Endothelial cell (in vitro differentiated cells): ENCODE data around the gene BCAR3. TPM values are rescaled to one million over a fixed set of nuclear protein-coding genes. Genes with fewer than 3 reads are reported as not detected.

Source experiments
- DNase-seq: peaks from one replicate; pipeline ENCODE4 v3.0.0; 2021; ENCODE audit warnings: low spot score
- H3K27ac Mint-ChIP-seq: one replicate; pipeline ENCODE4 v1.8.0; 2021; ENCODE audit warnings: mixed read lengths, inconsistent platforms; ENCODE audit not compliant: unreplicated experiment
- H3K27me3 Mint-ChIP-seq: one replicate; pipeline ENCODE4 v1.8.0; 2021; ENCODE audit warnings: mild to moderate bottlenecking, moderate library complexity, mixed read lengths, inconsistent platforms; ENCODE audit not compliant: unreplicated experiment
- H3K36me3 Mint-ChIP-seq: one replicate; pipeline ENCODE4 v1.8.0; 2021; ENCODE audit warnings: mild to moderate bottlenecking, low read depth, mixed read lengths, inconsistent platforms; ENCODE audit not compliant: unreplicated experiment
- H3K4me1 Mint-ChIP-seq: one replicate; pipeline ENCODE4 v1.8.0; 2021; ENCODE audit warnings: mild to moderate bottlenecking, mixed read lengths, inconsistent platforms; ENCODE audit not compliant: unreplicated experiment
- H3K4me3 Mint-ChIP-seq: one replicate; pipeline ENCODE4 v1.8.0; 2021; ENCODE audit warnings: mild to moderate bottlenecking, mixed read lengths, inconsistent platforms; ENCODE audit not compliant: unreplicated experiment
- H3K9me3 Mint-ChIP-seq: one replicate; pipeline ENCODE4 v1.8.0; 2021; ENCODE audit warnings: mixed read lengths, inconsistent platforms; ENCODE audit not compliant: unreplicated experiment
- total RNA-seq: library from RNA; stranded (reverse); fragmentation: NEBNext Ultra II Directional; extraction: Animal tissue kit (Norgen Biotek cat#: 25700); gene quantifications from one replicate; pipeline ENCODE4 v1.2.1, GENCODE V29; 2021; ENCODE audit not compliant: unreplicated experiment
- TF ChIP-seq, protein P1 (sequence below): fragments of 200-600 bp; sonication (generic); IDR thresholded peaks from one replicate; pipeline ENCODE4 v1.5.0; 2021; ENCODE audit warnings: antibody characterized with exemption; ENCODE audit not compliant: unreplicated experiment

Gene BCAR3
- total RNA-seq, 1 donor from 2014 or later, result 19.9 TPM

DNA sequence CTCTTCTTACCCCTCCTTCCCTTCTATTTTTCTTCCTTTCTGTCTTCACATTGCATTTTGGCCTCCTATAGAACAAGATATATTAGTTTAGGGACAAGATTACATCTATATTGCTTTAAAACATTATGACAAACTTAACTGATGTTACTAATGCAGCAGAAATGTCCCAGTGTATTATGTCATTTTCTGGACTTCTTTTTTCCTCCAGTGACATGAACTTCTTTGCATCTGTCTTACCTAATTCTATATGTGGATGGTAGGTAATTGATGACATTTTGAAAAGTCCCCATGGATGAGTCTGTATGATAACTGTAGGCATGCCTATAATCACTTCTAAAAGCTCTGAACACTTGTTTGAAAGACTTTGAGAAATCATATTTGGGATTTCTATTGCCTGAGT is 144.2 kb downstream of the BCAR3 start:
- H3K4me1 Mint-ChIP-seq, result peaks cover 9% of the 10 kb centered on the region
- TF ChIP-seq, protein P1, sequence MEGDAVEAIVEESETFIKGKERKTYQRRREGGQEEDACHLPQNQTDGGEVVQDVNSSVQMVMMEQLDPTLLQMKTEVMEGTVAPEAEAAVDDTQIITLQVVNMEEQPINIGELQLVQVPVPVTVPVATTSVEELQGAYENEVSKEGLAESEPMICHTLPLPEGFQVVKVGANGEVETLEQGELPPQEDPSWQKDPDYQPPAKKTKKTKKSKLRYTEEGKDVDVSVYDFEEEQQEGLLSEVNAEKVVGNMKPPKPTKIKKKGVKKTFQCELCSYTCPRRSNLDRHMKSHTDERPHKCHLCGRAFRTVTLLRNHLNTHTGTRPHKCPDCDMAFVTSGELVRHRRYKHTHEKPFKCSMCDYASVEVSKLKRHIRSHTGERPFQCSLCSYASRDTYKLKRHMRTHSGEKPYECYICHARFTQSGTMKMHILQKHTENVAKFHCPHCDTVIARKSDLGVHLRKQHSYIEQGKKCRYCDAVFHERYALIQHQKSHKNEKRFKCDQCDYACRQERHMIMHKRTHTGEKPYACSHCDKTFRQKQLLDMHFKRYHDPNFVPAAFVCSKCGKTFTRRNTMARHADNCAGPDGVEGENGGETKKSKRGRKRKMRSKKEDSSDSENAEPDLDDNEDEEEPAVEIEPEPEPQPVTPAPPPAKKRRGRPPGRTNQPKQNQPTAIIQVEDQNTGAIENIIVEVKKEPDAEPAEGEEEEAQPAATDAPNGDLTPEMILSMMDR, result no peak
- H3K4me3 Mint-ChIP-seq, result no peak overlapping the region
- no peaks in the 10 kb centered on the region for H3K27me3 Mint-ChIP-seq
- no peak for DNase-seq
- no peaks in the 10 kb centered on the region for H3K9me3 Mint-ChIP-seq
- no peak overlapping the region for H3K27ac Mint-ChIP-seq
- H3K36me3 Mint-ChIP-seq, result no peaks in the 10 kb centered on the region

DNA sequence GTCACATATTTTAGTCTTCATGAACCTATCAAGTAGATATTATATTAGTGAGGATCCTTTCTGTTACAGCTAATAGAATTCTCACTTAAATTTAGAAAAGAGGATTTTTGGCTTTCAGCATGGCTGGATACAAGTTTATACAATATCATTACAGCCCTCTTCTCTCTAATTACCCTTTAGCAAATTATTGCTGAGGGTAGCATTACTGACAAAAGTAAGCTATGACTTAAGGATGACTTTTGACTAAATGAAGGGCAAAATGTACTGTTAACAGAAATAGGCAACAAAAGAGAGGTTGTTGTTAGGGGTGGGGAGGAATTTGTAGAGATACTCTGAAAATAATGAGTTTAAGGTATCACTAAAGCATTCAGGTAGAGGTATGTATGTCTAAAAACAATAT is 148.0 kb downstream of the BCAR3 start:
- TF ChIP-seq, protein P1, result no peak

DNA sequence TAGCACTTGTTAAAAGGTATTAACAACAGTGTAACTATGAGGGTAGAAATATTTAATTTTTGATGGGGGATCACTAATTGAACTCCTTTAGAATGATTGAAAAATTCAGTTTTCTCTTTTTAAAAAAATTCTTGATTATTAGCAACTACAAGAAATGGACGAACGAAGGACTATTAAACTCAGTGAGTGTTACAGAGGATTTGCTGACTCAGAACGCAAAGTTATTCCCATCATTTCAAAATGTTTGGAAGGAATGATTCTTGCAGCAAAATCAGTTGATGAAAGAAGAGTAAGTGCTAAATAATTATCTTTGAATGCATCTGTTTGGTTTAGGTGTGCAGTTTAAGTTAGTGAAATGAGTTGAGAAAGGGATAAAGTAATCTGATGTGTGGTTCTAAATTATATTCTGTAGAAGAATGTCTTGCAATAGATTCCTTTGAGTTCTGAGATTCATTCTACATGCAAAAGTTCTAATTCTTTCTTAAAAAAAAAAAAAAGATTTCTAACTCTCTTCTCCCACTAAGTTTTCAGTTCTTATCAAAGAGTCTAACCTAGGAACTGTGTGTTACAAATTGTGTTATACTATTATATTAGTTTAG is 148.8 kb downstream of the BCAR3 start:
- TF ChIP-seq, protein P1, result no peak
- H3K27ac Mint-ChIP-seq, result no peak overlapping the region
- no peaks in the 10 kb centered on the region for H3K9me3 Mint-ChIP-seq
- peaks cover under 1% of the 10 kb centered on the region for H3K27me3 Mint-ChIP-seq
- H3K4me1 Mint-ChIP-seq, result peaks cover 9% of the 10 kb centered on the region
- no peak overlapping the region for H3K4me3 Mint-ChIP-seq
- H3K36me3 Mint-ChIP-seq, result peaks cover 9% of the 10 kb centered on the region
- DNase-seq, result no peak

More for the DNA sequence above, 148.0 kb downstream of the BCAR3 start:
- Mint-ChIP-seq H3K27ac (no peak overlapping the region), H3K9me3 (no peaks in the 10 kb centered on the region), H3K4me1 (peaks cover under 1% of the 10 kb centered on the region), H3K36me3 (peaks cover 9% of the 10 kb centered on the region), H3K4me3 (no peak overlapping the region), H3K27me3 (no peaks in the 10 kb centered on the region)
- no peak for DNase-seq

DNA sequence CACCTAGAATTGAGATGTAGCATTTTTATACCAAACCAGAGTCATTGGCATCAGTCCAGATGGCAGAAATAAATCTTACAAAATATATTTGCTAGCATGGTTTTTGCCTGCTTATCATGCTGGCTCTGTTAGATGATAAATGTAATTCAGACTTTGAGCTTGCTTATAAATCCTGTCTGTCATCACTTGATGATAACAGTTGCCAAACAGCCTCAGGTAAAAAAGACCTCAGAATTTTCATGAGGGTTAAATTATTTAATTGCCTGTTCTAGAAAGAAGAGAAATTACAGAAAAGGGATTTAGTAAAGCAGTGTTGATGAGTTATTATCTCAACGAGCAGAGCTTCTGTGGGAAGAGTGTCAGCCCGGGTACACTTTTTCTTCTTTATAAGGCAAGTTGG is 150.4 kb downstream of the BCAR3 start:
- no peak for DNase-seq
- no peaks in the 10 kb centered on the region for H3K9me3 Mint-ChIP-seq
- H3K4me3 Mint-ChIP-seq, result no peak overlapping the region
- peaks cover 2% of the 10 kb centered on the region for H3K27me3 Mint-ChIP-seq
- H3K36me3 Mint-ChIP-seq, result peaks cover 9% of the 10 kb centered on the region
- peaks cover 23% of the 10 kb centered on the region for H3K4me1 Mint-ChIP-seq
- TF ChIP-seq, protein P1, result no peak
- H3K27ac Mint-ChIP-seq, result no peak overlapping the region

DNA sequence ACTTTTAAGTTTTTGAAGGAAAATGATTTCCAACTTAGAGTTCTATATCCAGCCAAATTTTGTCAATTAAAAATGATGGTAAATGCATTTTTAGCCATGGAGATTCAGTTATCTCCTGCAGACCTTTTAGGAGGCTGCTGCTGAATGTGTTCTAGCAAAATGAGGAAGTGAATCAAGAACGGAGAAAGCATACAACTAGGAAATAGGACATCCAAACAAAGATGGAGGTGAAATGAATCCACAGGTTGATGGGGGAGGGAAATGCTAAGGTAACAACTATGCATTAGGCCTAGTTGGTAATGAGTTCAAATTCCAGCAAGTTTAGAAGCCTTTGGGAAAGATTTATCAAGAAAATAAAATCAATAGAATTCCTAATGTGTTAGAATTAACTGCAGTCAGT is 153.2 kb downstream of the BCAR3 start:
- peak overlapping the region; percentile 26 for H3K27ac Mint-ChIP-seq
- peaks cover 3% of the 10 kb centered on the region for H3K27me3 Mint-ChIP-seq
- H3K4me1 Mint-ChIP-seq, result peaks cover 28% of the 10 kb centered on the region
- no peaks in the 10 kb centered on the region for H3K9me3 Mint-ChIP-seq
- TF ChIP-seq, protein P1, result no peak
- DNase-seq, result no peak
- H3K4me3 Mint-ChIP-seq, result no peak overlapping the region
- H3K36me3 Mint-ChIP-seq, result peaks cover 9% of the 10 kb centered on the region
